GM12878 (cell line): ENCODE measurements around the gene ZNF653. TPM values are rescaled to one million over a fixed set of nuclear protein-coding genes. Genes with fewer than 3 reads are reported as not detected.

Experiments
- ATAC-seq: fragments of 200-7000 bp; cut with Tn5 transposase; 3 replicates; pipeline ENCODE4 v1.9.1; 2020; ENCODE audit warnings: mild to moderate bottlenecking, moderate library complexity
- BruUV-seq: library from RNA; stranded (reverse); fragments of 400-500 nt; replicated peaks from 2 replicates; lab custom pipeline; 2021; lab: Mats Ljungman, UMichigan
- CTCF ChIA-PET: fragments of 300-600 bp; sonication (Branson Sonifier 250); formaldehyde crosslinking; extraction: SDS; loops from one replicate; lab custom pipeline; 2021; ENCODE audit warnings: inconsistent platforms; lab: Yijun Ruan, JAX
- POLR2A ChIA-PET: fragments of 350-600 bp; formaldehyde crosslinking; extraction: SDS; loops from one replicate; lab custom pipeline; 2021; ENCODE audit warnings: inconsistent platforms; lab: Charles Lee
- RAD21 ChIA-PET: fragments of 300-600 bp; sonication (Branson Sonifier 250); formaldehyde crosslinking; loops from one replicate; lab custom pipeline; 2023; ENCODE audit warnings: antibody characterized with exemption; ENCODE audit not compliant: unreplicated experiment; lab: Charles Lee
- SMC1A ChIA-PET: fragments of 300-600 bp; sonication (Branson Sonifier 250); formaldehyde crosslinking; loops from one replicate; lab custom pipeline; 2023; ENCODE audit not compliant: unreplicated experiment, uncharacterized antibody; lab: Charles Lee
- DNase-seq: peaks from one replicate; pipeline ENCODE4 v3.0.0-alpha.2; 2011; ENCODE audit warnings: low read depth, low spot score
- FAIRE-seq: peaks from 3 replicates; lab custom pipeline; 2011; peaks lifted over from hg19 to GRCh38; lab: Jason Lieb, UNC
- H2AFZ ChIP-seq: 2 replicates; pipeline ENCODE4 v1.6.0; 2011; ENCODE audit warnings: low read depth, low read length, control low read depth; ENCODE audit not compliant: control insufficient read depth
- H3K27ac ChIP-seq: 2 replicates; pipeline ENCODE4 v1.5.1; 2011; ENCODE audit warnings: control low read depth; ENCODE audit not compliant: control insufficient read depth, insufficient read depth
- H3K27me3 ChIP-seq, 2 experiments: replicated peaks in 1 of 2; 2 replicates each; pipeline versions ENCODE4 v1.6.0 to v1.6.1; 2011; ENCODE audit warnings: low read length in 1 of 2; ENCODE audit not compliant: control insufficient read depth in 2 of 2, insufficient read depth in 2 of 2
- H3K36me3 ChIP-seq, 2 experiments: 2 replicates each; pipeline ENCODE4 v1.5.1; 2011; ENCODE audit warnings: low read length in 1 of 2; ENCODE audit not compliant: control insufficient read depth in 2 of 2, insufficient read depth in 2 of 2
- H3K4me1 ChIP-seq: 2 replicates; pipeline ENCODE4 v1.6.1; 2011; ENCODE audit warnings: mild to moderate bottlenecking, low read length, moderate library complexity, mixed read lengths; ENCODE audit not compliant: control insufficient read depth, insufficient read depth
- H3K4me2 ChIP-seq: 2 replicates; pipeline ENCODE4 v1.6.0; 2011; ENCODE audit warnings: control low read depth; ENCODE audit not compliant: control insufficient read depth, insufficient read depth
- H3K4me3 ChIP-seq: fragments of 200-600 bp; sonication (generic); 2 replicates; pipeline ENCODE4 v1.5.1; 2016
- H3K79me2 ChIP-seq: 2 replicates; pipeline ENCODE4 v1.6.0; 2011; ENCODE audit warnings: low read length; ENCODE audit not compliant: control insufficient read depth, insufficient read depth
- H3K9ac ChIP-seq: 2 replicates; pipeline ENCODE4 v1.8.0; 2011; ENCODE audit warnings: low read length, control low read depth, mixed read lengths; ENCODE audit not compliant: control insufficient read depth, insufficient read depth
- H3K9me3 ChIP-seq: replicated peaks from 3 replicates; pipeline ENCODE4 v1.5.1; 2011; ENCODE audit warnings: mild to moderate bottlenecking, low read length; ENCODE audit not compliant: control insufficient read depth, insufficient read depth
- H4K20me1 ChIP-seq: 2 replicates; pipeline ENCODE4 v1.6.0; 2011; ENCODE audit not compliant: control insufficient read depth, insufficient read depth
- BACH1 ChIP-seq: fragments of 450-650 bp; IDR thresholded peaks from 2 replicates; pipeline ENCODE4 v1.6.1; 2017; ENCODE audit warnings: mild to moderate bottlenecking, borderline replicate concordance
- HCFC1 ChIP-seq: fragments of 150-350 bp; IDR thresholded peaks from 2 replicates; pipeline ENCODE4 v1.6.1; 2014; ENCODE audit warnings: low read length
- IKZF1 ChIP-seq: fragments of 450-650 bp; conservative IDR thresholded peaks from 2 replicates; pipeline ENCODE4 v1.6.1; 2017; ENCODE audit warnings: antibody characterized with exemption, mild to moderate bottlenecking
- RFX5 ChIP-seq: IDR thresholded peaks from 2 replicates; pipeline ENCODE4 v1.6.1; 2011; ENCODE audit warnings: low read depth, low read length, improper control_type of control experiment
- TARDBP ChIP-seq: IDR thresholded peaks from 2 replicates; pipeline ENCODE4 v1.6.1; 2016; ENCODE audit warnings: borderline replicate concordance
- ZNF384 ChIP-seq: IDR thresholded peaks from 2 replicates; pipeline ENCODE4 v1.6.1; 2012; ENCODE audit warnings: low read depth, mild to moderate bottlenecking, low read length, improper control_type of control experiment, borderline replicate concordance
- ZSCAN29 ChIP-seq: fragments of 450-650 bp; IDR thresholded peaks from 2 replicates; pipeline ENCODE4 v1.6.1; 2017; ENCODE audit warnings: mild to moderate bottlenecking, moderate library complexity
- WGBS: methylation state at CpG from one replicate; pipeline ENCODE4 v1.1.6; 2016; ENCODE audit warnings: low lambda C conversion rate; ENCODE audit not compliant: insufficient replicate concordance, insufficient coverage; ENCODE audit errors: missing lambda C conversion rate; 5-methylcytosine and 5-hydroxymethylcytosine counted together
- in situ Hi-C: fragments of 300-500 bp; cut with MboI; formaldehyde crosslinking; loops from 9 replicates; pipeline ENCODE4 v1.14.3; 2018; ENCODE audit warnings: mixed read lengths
- intact Hi-C: fragments of 100-400 bp; cut with micrococcal nuclease; formaldehyde crosslinking; loops from one replicate; pipeline ENCODE4 v1.14.2; 2022; ENCODE audit not compliant: unreplicated experiment
- polyA plus RNA-seq, 11 experiments: library from polyadenylated mRNA; depleted of rRNA in 4 of 11; unstranded in 6 of 11; stranded (reverse) in 5 of 11; fragments of >200 nt; fragmentation: Nextera tagmentation in 4 of 11; fragmentation: Illumina TruSeq in 1 of 11; extraction: Ambion mirVana in 4 of 11; extraction: Trizol in 1 of 11; gene quantifications; 1 replicate in 1 of 11; 2 replicates in 10 of 11; pipeline versions ENCODE4 v1.2.1 to v1.2.3, GENCODE V29; 2011 to 2016; ENCODE audit warnings: inconsistent platforms in 2 of 11, missing spikeins in 2 of 11, low read depth in 1 of 11
- total RNA-seq, 4 experiments: library from RNA; depleted of rRNA in 3 of 4; stranded (reverse); fragments of >200 nt in 3 of 4; fragmentation: Illumina TruSeq in 1 of 4; extraction: Trizol in 1 of 4; gene quantifications; 2 replicates each; pipeline versions ENCODE4 v1.2.1 to v1.2.3, GENCODE V29; 2013 to 2021
- TF ChIP-seq, protein P1 (sequence below): IDR thresholded peaks from 2 replicates; pipeline ENCODE4 v1.6.1; 2012; ENCODE audit warnings: low read length, inconsistent platforms
- TF ChIP-seq, protein P2 (sequence below): fragments of 150-350 bp; IDR thresholded peaks from 2 replicates; pipeline ENCODE4 v1.6.1; 2014; ENCODE audit warnings: mild to moderate bottlenecking, low read depth, low read length
- TF ChIP-seq, protein P3 (sequence below): fragments of 450-650 bp; IDR thresholded peaks from 2 replicates; pipeline ENCODE4 v1.6.1; 2017; ENCODE audit warnings: mild to moderate bottlenecking, low read depth, inconsistent platforms; ENCODE audit not compliant: poor library complexity, severe bottlenecking
- TF ChIP-seq, protein P4 (sequence below): IDR thresholded peaks from 2 replicates; pipeline ENCODE4 v1.6.1; 2011; ENCODE audit warnings: borderline replicate concordance, low read depth, mild to moderate bottlenecking, moderate library complexity, mixed read lengths, low read length; ENCODE audit not compliant: insufficient read depth; ENCODE audit errors: extremely low read length
- TF ChIP-seq, protein P5 (sequence below), 3 experiments: IDR thresholded peaks in 2 of 3; conservative IDR thresholded peaks in 1 of 3; 2 replicates each; pipeline ENCODE4 v1.5.1; 2011; ENCODE audit warnings: low read depth in 3 of 3, low read length in 3 of 3, mild to moderate bottlenecking in 3 of 3, control low read depth in 2 of 3, moderate library complexity in 2 of 3, inconsistent platforms in 1 of 3, mixed read lengths in 1 of 3; ENCODE audit not compliant: control insufficient read depth in 2 of 3, insufficient read depth in 1 of 3; ENCODE audit errors: extremely low read depth in 1 of 3

ZNF653 gene
- total and polyA plus RNA-seq, 10 of the 15 experiments (the other 5 are each of a cell fraction or from before 2014, with no cell fraction given): 2.2 to 13.2 (median 6.7) TPM; not detected in 2

DNA sequence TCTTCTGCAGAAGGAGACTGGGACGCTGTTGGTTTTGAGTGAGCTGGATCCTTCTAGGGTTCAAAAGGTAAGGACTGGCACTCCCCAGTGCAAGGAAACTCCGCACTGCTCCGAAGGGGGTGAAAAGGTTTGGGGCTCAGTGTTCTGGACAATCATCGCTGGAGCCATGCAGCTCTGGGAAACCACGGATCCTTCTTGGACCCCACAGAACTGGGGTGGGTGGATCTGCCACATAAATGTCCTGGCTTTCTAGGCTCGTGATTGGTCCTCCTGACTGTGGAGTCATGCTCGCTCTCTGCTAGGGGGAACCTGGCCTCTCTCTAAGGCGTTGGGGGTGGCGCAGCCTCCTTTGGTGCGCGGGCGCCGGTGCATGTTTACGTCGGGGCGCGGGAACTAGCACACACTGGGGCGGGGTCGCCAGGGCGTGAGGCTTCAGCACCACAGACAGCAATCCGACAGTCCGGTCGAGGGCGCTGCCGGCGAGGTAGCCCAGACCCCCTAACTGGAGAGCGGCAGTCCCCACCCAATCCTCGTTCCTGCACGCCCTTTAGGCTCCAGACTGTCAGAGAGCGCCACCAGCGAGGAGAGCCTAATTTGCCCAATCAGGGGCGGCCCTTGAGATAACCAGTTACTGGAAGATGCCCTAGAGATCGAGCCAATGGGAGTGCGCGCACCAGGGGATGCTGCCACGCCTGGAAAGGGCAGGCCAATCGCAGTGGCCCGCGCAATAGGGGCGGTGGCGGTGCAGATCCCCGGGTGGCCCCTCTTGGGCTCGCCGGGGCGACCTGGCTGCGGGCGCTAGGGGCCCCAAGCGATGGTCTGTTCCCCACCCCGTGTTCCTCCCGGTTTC is 23.9 kb downstream of the ZNF653 start:
- H3K79me2 ChIP-seq: no peaks in the 10 kb centered on the region
- 13% methylated on average over 50 of the region's 50 CpGs for WGBS
- SMC1A ChIA-PET: interaction anchor here (0.9 to 2.4 kb wide), 18 partner anchors 8 to 446 kb away, joined by 3 to 30 read pairs (median 4); partner anchors contain the start of genes ELOF1, SWSAP1 and TSPAN16
- FAIRE-seq (peak; percentile 7), ATAC-seq (peak; percentile 90), DNase-seq (peak; percentile 54)
- intact Hi-C loops (loop anchor here (1.0 to 2.0 kb wide), 3 partner anchors 46 to 189 kb away; partner anchors contain the start of genes ODAD3 and PRKCSH), in situ Hi-C loops (no loop called here)
- no peaks in the 10 kb centered on the region for H3K36me3 ChIP-seq
- peaks cover 19% of the 10 kb centered on the region for H3K4me1 ChIP-seq
- H2AFZ ChIP-seq: peak overlapping the region; percentile 80
- no peaks in the 10 kb centered on the region; the same call in 2 of the 3 replicates for H3K9me3 ChIP-seq
- no peaks in the 10 kb centered on the region for H4K20me1 ChIP-seq
- BruUV-seq: no TSS peak
- peak overlapping the region; percentile 40; the same call in 1 of the 2 replicates for H3K4me3 ChIP-seq
- H3K4me2 ChIP-seq: peak overlapping the region; percentile 87
- H3K27ac ChIP-seq: no peak overlapping the region
- POLR2A ChIA-PET: interaction anchor here (0.9 to 1.8 kb wide), 4 partner anchors 30 to 135 kb away, joined by 5 to 12 read pairs (median 8); partner anchors contain the start of genes CCDC159, SWSAP1 and TMEM205
- peaks cover 8 to 10% of the 10 kb centered on the region in 2 experiments for H3K27me3 ChIP-seq
- no peak overlapping the region for H3K9ac ChIP-seq
- CTCF ChIA-PET: interaction anchor here (0.6 to 3.3 kb wide), 38 partner anchors 9 to 539 kb away, joined by 3 to 76 read pairs (median 5); partner anchors contain the start of genes CCDC159, ECSIT, ODAD3 and PRKCSH
- RAD21 ChIA-PET: interaction anchor here (0.7 to 2.2 kb wide), 27 partner anchors 9 to 238 kb away, joined by 3 to 43 read pairs (median 4); partner anchors contain the start of genes CCDC159, ECSIT, ELOF1 and ODAD3
- no peak for TF ChIP-seq BACH1
- no peak for TF ChIP-seq HCFC1
- TF ChIP-seq, protein P1, sequence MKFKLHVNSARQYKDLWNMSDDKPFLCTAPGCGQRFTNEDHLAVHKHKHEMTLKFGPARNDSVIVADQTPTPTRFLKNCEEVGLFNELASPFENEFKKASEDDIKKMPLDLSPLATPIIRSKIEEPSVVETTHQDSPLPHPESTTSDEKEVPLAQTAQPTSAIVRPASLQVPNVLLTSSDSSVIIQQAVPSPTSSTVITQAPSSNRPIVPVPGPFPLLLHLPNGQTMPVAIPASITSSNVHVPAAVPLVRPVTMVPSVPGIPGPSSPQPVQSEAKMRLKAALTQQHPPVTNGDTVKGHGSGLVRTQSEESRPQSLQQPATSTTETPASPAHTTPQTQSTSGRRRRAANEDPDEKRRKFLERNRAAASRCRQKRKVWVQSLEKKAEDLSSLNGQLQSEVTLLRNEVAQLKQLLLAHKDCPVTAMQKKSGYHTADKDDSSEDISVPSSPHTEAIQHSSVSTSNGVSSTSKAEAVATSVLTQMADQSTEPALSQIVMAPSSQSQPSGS: no peak
- no peak for TF ChIP-seq TARDBP
- TF ChIP-seq, protein P2, sequence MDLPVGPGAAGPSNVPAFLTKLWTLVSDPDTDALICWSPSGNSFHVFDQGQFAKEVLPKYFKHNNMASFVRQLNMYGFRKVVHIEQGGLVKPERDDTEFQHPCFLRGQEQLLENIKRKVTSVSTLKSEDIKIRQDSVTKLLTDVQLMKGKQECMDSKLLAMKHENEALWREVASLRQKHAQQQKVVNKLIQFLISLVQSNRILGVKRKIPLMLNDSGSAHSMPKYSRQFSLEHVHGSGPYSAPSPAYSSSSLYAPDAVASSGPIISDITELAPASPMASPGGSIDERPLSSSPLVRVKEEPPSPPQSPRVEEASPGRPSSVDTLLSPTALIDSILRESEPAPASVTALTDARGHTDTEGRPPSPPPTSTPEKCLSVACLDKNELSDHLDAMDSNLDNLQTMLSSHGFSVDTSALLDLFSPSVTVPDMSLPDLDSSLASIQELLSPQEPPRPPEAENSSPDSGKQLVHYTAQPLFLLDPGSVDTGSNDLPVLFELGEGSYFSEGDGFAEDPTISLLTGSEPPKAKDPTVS: no peak
- TF ChIP-seq, protein P3, sequence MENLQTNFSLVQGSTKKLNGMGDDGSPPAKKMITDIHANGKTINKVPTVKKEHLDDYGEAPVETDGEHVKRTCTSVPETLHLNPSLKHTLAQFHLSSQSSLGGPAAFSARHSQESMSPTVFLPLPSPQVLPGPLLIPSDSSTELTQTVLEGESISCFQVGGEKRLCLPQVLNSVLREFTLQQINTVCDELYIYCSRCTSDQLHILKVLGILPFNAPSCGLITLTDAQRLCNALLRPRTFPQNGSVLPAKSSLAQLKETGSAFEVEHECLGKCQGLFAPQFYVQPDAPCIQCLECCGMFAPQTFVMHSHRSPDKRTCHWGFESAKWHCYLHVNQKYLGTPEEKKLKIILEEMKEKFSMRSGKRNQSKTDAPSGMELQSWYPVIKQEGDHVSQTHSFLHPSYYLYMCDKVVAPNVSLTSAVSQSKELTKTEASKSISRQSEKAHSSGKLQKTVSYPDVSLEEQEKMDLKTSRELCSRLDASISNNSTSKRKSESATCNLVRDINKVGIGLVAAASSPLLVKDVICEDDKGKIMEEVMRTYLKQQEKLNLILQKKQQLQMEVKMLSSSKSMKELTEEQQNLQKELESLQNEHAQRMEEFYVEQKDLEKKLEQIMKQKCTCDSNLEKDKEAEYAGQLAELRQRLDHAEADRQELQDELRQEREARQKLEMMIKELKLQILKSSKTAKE: no peak
- TF ChIP-seq, protein P4, sequence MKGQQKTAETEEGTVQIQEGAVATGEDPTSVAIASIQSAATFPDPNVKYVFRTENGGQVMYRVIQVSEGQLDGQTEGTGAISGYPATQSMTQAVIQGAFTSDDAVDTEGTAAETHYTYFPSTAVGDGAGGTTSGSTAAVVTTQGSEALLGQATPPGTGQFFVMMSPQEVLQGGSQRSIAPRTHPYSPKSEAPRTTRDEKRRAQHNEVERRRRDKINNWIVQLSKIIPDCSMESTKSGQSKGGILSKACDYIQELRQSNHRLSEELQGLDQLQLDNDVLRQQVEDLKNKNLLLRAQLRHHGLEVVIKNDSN: no peak
- no peak for TF ChIP-seq ZSCAN29
- peak; percentile 87 for TF ChIP-seq RFX5
- TF ChIP-seq IKZF1: peak; percentile 61
- TF ChIP-seq ZNF384: no peak
- TF ChIP-seq, protein P5, sequence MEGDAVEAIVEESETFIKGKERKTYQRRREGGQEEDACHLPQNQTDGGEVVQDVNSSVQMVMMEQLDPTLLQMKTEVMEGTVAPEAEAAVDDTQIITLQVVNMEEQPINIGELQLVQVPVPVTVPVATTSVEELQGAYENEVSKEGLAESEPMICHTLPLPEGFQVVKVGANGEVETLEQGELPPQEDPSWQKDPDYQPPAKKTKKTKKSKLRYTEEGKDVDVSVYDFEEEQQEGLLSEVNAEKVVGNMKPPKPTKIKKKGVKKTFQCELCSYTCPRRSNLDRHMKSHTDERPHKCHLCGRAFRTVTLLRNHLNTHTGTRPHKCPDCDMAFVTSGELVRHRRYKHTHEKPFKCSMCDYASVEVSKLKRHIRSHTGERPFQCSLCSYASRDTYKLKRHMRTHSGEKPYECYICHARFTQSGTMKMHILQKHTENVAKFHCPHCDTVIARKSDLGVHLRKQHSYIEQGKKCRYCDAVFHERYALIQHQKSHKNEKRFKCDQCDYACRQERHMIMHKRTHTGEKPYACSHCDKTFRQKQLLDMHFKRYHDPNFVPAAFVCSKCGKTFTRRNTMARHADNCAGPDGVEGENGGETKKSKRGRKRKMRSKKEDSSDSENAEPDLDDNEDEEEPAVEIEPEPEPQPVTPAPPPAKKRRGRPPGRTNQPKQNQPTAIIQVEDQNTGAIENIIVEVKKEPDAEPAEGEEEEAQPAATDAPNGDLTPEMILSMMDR (IDR thresholded peaks at IDR 0.05 in 2 of 3, conservative IDR thresholded peaks at IDR 0.05 in 1 of 3; ENCODE audit: control insufficient read depth in 2 of 3, extremely low read depth in 1 of 3, insufficient read depth in 1 of 3, low read depth in 3 of 3, low read length in 3 of 3): peak in 1 of 3 experiments; percentile 22; a peak in 1 of 6 replicates
